GM12801 (cell line): ENCODE measurements around the gene SCN3B.

Experiments used
- TF ChIP-seq, protein P1 (sequence below): IDR thresholded peaks from one replicate; pipeline ENCODE4 v1.5.1; 2011; ENCODE audit warnings: control low read depth; ENCODE audit not compliant: insufficient read length; ENCODE audit errors: extremely low read depth

The SCN3B gene

DNA sequence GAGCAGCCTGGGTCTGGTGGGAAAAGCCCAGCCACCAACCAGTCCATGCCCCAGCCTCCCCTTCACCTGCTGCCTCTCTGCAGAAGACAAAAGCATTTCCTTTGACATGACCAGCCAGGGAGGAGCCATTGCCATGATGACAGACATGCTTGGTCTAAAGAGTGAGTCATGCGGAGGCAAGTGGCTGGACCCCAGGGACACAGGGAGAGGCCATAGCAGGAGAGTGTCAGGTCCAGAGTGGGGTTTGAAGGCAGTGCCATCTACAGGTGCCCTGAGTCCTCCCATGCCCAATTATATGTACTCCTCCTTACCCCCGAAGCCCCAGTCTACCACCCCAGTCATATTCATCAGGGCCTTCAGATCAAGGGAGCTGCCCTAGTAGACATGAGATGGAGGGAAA, 67.4 kb downstream of the SCN3B start:
- TF ChIP-seq, protein P1, sequence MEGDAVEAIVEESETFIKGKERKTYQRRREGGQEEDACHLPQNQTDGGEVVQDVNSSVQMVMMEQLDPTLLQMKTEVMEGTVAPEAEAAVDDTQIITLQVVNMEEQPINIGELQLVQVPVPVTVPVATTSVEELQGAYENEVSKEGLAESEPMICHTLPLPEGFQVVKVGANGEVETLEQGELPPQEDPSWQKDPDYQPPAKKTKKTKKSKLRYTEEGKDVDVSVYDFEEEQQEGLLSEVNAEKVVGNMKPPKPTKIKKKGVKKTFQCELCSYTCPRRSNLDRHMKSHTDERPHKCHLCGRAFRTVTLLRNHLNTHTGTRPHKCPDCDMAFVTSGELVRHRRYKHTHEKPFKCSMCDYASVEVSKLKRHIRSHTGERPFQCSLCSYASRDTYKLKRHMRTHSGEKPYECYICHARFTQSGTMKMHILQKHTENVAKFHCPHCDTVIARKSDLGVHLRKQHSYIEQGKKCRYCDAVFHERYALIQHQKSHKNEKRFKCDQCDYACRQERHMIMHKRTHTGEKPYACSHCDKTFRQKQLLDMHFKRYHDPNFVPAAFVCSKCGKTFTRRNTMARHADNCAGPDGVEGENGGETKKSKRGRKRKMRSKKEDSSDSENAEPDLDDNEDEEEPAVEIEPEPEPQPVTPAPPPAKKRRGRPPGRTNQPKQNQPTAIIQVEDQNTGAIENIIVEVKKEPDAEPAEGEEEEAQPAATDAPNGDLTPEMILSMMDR, result no peak

DNA sequence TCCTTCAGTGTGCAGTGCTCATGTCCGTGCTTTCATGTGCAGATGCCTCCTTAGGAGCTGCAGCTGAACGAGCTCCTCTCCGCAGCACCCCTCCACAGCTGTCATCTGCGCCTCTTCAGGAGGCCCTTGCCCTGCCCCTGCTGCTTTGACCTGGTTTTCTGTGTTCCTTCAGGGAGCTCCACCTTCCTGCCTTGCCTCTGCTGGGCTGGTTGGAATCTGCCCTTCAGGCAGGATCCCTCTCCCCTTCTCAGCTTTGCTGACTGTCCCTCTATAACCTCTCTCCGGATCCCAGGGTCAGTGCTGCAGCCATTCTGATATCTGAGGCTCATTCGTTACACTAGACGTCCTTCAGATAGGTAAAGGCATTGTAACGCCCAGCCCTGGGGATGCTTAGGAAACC, 67.9 kb downstream of the SCN3B start:
- TF ChIP-seq, protein P1, result no peak

GRCh38 chr11:123585706-123586105, 68.7 kb downstream of the SCN3B start:
- TF ChIP-seq, protein P1, result no peak

GRCh38 chr11:123585206-123585605, 69.2 kb downstream of the SCN3B start:
- TF ChIP-seq, protein P1, result no peak

DNA sequence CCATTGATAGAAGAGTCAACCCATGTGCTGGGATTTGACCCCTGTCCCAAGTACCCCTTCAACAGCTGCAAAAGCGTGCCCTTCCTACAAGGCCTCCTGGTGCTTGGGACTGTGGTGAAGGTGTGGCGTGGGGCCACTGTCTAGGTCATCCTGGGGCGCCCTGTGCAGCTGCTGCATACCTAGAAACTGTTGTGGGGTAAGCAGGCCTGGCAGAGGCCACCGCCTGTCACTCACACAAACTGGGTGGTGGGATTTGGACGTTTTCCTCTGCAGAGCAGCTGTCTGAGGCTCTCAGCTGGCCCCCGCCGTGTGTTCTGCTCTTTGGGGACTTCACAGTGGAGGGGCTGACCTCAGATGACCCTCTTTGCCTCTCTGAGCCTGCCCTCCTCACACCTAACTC, 69.7 kb downstream of the SCN3B start:
- TF ChIP-seq, protein P1, result no peak

DNA sequence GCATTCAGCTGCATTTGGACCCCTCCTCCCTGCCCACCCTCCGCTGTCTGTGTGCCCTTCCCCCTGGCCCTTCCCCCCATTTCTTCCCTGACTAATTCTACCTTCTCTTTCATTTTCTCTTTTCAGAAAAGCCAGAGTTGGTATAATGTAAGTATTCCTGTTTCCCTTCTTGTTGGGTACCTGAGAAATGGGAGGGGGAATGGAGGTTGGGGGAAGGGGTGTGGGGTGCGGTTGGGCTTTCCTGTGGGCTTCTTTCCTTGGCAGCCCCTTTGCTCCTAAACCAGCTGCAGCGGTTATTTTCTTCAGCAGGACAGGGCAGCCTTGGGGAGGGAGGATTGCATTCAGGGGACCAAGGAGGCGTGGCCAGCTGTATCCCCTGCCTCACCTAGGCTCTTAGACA, 70.2 kb downstream of the SCN3B start:
- TF ChIP-seq, protein P1, result no peak

DNA sequence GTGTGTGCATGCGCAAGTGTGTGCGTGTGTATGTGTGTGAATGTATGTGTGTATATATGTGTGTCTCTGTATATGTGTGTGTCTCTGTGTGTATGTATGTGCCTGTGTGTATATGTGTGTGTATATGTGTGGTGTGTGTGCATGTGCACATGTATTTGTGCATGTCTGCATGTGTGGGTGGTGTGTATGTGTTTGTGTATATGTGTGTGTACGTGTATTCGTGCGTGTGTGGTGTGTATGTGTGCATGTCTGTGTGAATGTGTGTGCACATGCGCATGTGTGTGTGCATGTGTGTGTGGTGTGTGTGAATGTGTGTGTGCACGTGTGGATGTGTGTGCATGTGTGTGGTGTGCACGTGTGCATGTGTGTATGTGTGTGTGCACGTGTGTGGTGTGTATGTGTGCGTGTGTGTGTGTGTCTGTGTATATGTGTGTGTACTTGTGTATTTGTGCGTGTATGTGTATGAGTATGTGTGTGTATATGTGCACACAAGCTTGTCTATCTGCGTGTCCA, 71.4 kb downstream of the SCN3B start:
- TF ChIP-seq, protein P1, result no peak
